Breast epithelium (tissue), 3 donors: ENCODE data around the gene TSPEAR.

Experiments used
- CTCF ChIP-seq, 3 donors: fragments of 450-650 bp; IDR thresholded peaks; one replicate each; pipeline ENCODE4 v1.5.1; 2016 to 2017; ENCODE audit warnings: antibody characterized with exemption in 3 of 3, mild to moderate bottlenecking in 3 of 3, moderate library complexity in 3 of 3
- POLR2A ChIP-seq: fragments of 450-650 bp; IDR thresholded peaks from one replicate; pipeline ENCODE4 v1.6.1; 2016; ENCODE audit warnings: antibody characterized with exemption, mild to moderate bottlenecking, moderate library complexity

GRCh38 chr21:44630440-44630839, 80.9 kb downstream of the TSPEAR start:
- TF ChIP-seq POLR2A (no peak), CTCF (IDR thresholded peaks at IDR 0.05) (no peak)
